Mesothelial cell of epicardium (in vitro differentiated cells): ENCODE data around the gene STRIP1. TPM values are rescaled to one million over a fixed set of nuclear protein-coding genes. Genes with fewer than 3 reads are reported as not detected.
A peak's percentile ranks its signal among the peaks of the same experiment; 100 is the strongest.

ENCODE experiments used
- DNase-seq, 2 experiments: peaks; one replicate each; pipeline ENCODE4 v3.0.0; 2021; ENCODE audit warnings: low spot score in 2 of 2; ENCODE audit not compliant: unreplicated experiment in 2 of 2
- H3K27ac Mint-ChIP-seq: 2 replicates; pipeline ENCODE4 v1.8.0; 2021; ENCODE audit warnings: mixed read lengths
- H3K27me3 Mint-ChIP-seq: 2 replicates; pipeline ENCODE4 v1.8.0; 2021; ENCODE audit warnings: low read depth, mixed read lengths
- H3K36me3 Mint-ChIP-seq: 2 replicates; pipeline ENCODE4 v1.8.0; 2021; ENCODE audit warnings: mixed read lengths
- H3K4me1 Mint-ChIP-seq: 2 replicates; pipeline ENCODE4 v1.8.0; 2021; ENCODE audit warnings: mixed read lengths
- H3K4me3 Mint-ChIP-seq: 2 replicates; pipeline ENCODE4 v1.8.0; 2021; ENCODE audit warnings: mild to moderate bottlenecking, moderate library complexity, mixed read lengths
- H3K9me3 Mint-ChIP-seq: 2 replicates; pipeline ENCODE4 v1.8.0; 2021; ENCODE audit warnings: mixed read lengths
- total RNA-seq: library from RNA; stranded (reverse); gene quantifications from 3 replicates; pipeline ENCODE4 v1.2.1, GENCODE V29; 2021
- TF ChIP-seq, protein P1 (sequence below): fragments of 200-600 bp; sonication (generic); IDR thresholded peaks from one replicate; pipeline ENCODE4 v1.5.0; 2021; ENCODE audit warnings: antibody characterized with exemption; ENCODE audit not compliant: unreplicated experiment

STRIP1 gene
- total RNA-seq, 1 donor from 2014 or later: 96.0 TPM

DNA sequence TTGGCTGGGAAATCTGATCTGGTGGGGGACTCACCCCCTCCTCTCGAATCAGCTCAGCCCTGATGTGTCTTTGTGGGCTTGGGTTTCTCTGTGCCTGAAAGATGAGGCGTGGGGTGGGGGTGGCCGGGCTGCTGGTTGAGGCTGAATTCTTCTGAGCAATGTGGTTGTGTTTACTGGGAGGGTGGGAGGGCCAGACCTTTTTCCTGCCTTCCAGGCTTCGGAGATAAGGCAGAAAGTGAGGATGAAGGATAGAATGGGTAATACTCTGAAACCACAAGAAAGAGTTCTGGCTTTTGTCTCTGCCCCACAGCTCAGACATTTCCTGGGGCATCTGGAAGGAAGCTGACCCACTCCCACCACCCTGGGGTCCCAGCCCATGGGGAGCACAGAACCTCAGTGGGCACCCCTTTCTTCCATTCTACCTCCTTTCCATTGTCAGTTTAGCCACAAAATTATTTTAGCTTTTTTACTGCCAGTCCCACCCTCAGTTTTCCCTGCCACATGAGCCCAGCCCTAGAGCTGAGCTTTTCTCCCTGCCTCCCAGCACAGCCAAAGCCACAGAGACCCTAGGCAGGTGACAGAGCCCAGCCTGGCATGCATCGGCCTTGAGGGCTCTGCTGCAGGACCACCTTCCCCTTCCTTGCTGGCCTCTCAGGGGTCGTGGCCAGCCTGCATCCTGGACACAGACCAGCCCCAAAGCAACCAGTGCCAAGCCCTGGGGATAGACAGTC lies 24.9 kb downstream of the STRIP1 start:
- TF ChIP-seq, protein P1, sequence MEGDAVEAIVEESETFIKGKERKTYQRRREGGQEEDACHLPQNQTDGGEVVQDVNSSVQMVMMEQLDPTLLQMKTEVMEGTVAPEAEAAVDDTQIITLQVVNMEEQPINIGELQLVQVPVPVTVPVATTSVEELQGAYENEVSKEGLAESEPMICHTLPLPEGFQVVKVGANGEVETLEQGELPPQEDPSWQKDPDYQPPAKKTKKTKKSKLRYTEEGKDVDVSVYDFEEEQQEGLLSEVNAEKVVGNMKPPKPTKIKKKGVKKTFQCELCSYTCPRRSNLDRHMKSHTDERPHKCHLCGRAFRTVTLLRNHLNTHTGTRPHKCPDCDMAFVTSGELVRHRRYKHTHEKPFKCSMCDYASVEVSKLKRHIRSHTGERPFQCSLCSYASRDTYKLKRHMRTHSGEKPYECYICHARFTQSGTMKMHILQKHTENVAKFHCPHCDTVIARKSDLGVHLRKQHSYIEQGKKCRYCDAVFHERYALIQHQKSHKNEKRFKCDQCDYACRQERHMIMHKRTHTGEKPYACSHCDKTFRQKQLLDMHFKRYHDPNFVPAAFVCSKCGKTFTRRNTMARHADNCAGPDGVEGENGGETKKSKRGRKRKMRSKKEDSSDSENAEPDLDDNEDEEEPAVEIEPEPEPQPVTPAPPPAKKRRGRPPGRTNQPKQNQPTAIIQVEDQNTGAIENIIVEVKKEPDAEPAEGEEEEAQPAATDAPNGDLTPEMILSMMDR: no peak
- peak in 1 of 2 experiments; percentile 72 for DNase-seq
- H3K27me3 Mint-ChIP-seq: no peaks in the 10 kb centered on the region
- peaks cover 90% of the 10 kb centered on the region for H3K4me1 Mint-ChIP-seq
- H3K36me3 Mint-ChIP-seq: peaks cover 26% of the 10 kb centered on the region
- peak overlapping the region; percentile 1 for H3K4me3 Mint-ChIP-seq
- H3K27ac Mint-ChIP-seq: peak overlapping the region; percentile 91
- H3K9me3 Mint-ChIP-seq: no peaks in the 10 kb centered on the region

DNA sequence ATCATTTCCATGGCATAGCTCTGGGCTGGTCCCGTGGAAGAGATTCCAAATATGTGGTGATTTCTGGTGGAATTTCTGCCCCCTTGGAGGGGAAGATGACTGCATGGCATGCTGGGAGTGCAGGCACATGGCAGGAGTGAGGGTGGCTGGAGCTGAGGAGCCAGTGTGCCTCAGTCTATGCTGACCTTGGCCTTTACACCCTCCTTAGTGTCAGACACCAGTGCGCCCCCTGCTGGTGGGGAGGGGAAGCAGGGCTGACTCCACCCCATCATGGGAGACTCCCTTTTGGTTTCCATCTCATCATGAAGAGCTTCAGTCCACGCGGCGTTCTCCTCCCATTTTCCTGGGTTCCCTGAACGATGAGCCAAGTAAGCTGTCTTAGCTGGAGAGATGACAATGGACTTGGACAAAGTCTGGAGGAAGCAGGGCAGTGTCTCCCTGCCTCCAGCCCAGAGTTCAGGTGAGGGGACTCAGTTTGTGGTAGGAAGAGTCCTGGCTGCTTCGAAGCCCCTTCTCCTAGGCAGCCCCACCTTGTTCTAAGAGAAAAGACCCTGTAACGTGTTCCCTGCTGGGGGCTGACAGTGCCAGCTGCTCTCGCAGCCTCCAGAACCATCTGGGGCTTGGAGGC lies 25.7 kb downstream of the STRIP1 start:
- Mint-ChIP-seq H3K9me3 (no peaks in the 10 kb centered on the region), H3K36me3 (peaks cover 27% of the 10 kb centered on the region), H3K4me1 (peaks cover 92% of the 10 kb centered on the region), H3K27me3 (no peaks in the 10 kb centered on the region), H3K27ac (peak overlapping the region; percentile 91), H3K4me3 (peak overlapping the region; percentile 15)
- TF ChIP-seq, protein P1: peak; percentile 88
- DNase-seq: peak in 1 of 2 experiments; percentile 66

DNA sequence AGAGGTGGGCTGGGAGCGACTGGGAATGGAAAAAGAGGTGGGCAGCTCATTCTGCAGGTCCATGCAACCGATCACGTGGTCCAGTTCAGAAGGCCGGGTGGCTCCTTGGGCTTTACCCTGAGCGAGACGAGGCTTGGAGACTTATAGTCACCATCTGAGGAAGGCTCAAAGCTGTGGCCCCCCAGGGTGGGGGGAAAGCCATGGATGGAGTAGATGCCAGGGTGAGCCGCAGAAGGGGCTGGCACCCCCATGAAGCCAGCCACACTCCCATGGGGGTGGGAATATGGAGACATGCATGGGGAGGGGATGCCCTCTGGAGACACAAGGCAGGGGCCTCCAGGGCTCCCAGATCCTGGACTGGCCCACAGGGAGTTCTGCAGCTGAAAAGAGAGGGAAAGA lies 26.2 kb downstream of the STRIP1 start:
- peaks cover 92% of the 10 kb centered on the region for H3K4me1 Mint-ChIP-seq
- peaks cover 22% of the 10 kb centered on the region for H3K36me3 Mint-ChIP-seq
- no peaks in the 10 kb centered on the region for H3K27me3 Mint-ChIP-seq
- H3K9me3 Mint-ChIP-seq: no peaks in the 10 kb centered on the region
- H3K27ac Mint-ChIP-seq: peak overlapping the region; percentile 91
- TF ChIP-seq, protein P1: no peak
- no peak overlapping the region for H3K4me3 Mint-ChIP-seq
- no peak for DNase-seq

DNA sequence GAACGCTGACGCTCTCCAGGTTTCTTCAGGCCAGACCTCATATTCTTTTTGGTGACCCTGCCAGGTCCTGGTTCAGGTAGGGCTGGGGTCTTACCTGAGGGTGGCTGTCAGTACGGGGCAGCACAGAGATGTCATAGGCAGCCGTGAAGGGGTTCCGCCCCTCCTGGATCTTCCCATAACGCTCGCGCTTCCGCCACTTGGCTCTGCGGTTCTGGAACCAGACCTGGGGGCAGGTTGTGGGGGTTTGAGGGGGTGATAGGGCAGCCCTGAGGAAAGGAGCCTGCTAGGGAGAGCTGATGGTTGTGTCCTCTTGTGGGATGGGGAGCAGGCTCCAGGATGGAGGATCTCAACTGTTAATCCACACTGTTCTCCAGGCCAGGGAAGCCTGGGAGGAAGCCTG lies 26.9 kb downstream of the STRIP1 start:
- TF ChIP-seq, protein P1: no peak
- DNase-seq: no peak
- peaks cover 92% of the 10 kb centered on the region for H3K4me1 Mint-ChIP-seq
- H3K9me3 Mint-ChIP-seq: no peaks in the 10 kb centered on the region
- H3K27me3 Mint-ChIP-seq: no peaks in the 10 kb centered on the region
- H3K36me3 Mint-ChIP-seq: peaks cover 24% of the 10 kb centered on the region
- H3K27ac Mint-ChIP-seq: peak overlapping the region; percentile 91
- no peak overlapping the region for H3K4me3 Mint-ChIP-seq

DNA sequence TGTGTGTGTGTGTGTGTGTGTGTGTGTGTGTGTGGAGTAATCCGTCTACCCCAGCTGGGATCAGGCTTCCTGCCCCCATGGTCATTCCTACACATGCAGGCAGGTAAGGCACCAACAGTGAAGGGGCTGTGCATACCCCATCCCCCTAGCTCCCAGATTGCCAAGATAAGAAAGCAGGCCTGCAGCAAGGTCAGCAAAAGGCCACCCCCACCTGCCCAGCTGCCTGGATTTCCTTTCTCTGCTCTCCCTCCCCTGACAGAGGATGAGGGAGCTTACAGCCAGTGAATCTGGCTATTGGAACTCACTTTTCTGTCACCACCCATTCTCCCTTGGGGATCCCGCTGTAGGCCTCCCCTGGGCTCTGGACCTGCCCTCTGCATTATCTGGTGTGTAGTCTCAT lies 28.2 kb downstream of the STRIP1 start:
- H3K9me3 Mint-ChIP-seq: no peaks in the 10 kb centered on the region
- H3K27ac Mint-ChIP-seq: peak overlapping the region; percentile 91
- H3K4me3 Mint-ChIP-seq: no peak overlapping the region
- peaks cover 26% of the 10 kb centered on the region for H3K36me3 Mint-ChIP-seq
- H3K4me1 Mint-ChIP-seq: peaks cover 88% of the 10 kb centered on the region
- TF ChIP-seq, protein P1: no peak
- H3K27me3 Mint-ChIP-seq: no peaks in the 10 kb centered on the region
- DNase-seq: no peak
